Neural cell (in vitro differentiated cells): ENCODE data around the gene PER2. TPM values are rescaled to one million over a fixed set of nuclear protein-coding genes. Genes with fewer than 3 reads are reported as not detected.

Source experiments
- H2AFZ ChIP-seq: fragments of 200-600, 300-800 bp; sonication (generic), shearing (Covaris generic); 2 replicates; pipeline ENCODE4 v1.6.0; 2014; ENCODE audit warnings: low read depth, mild to moderate bottlenecking, antibody characterized with exemption, low read length, moderate library complexity
- H3F3A ChIP-seq: fragments of 200-600 bp; shearing (Covaris generic); 2 replicates; pipeline ENCODE4 v1.6.1; 2016; ENCODE audit warnings: mild to moderate bottlenecking, moderate library complexity, mixed read lengths, antibody characterized with exemption, low read length; ENCODE audit not compliant: insufficient read depth, poor library complexity, severe bottlenecking
- H3K27ac ChIP-seq: fragments of 200-600, 300-800 bp; sonication (generic), shearing (Covaris generic); 2 replicates; pipeline ENCODE4 v1.5.1; 2014; ENCODE audit warnings: mild to moderate bottlenecking, low read length, moderate library complexity
- H3K27me3 ChIP-seq: fragments of 300-800, 200-600 bp; sonication (generic), shearing (Covaris generic); 2 replicates; pipeline ENCODE4 v1.6.0; 2014; ENCODE audit warnings: mild to moderate bottlenecking, low read depth, low read length, moderate library complexity; ENCODE audit not compliant: insufficient read depth
- H3K36me3 ChIP-seq: fragments of 300-800, 200-600 bp; sonication (generic), shearing (Covaris generic); 2 replicates; pipeline ENCODE4 v1.5.1; 2014; ENCODE audit warnings: mild to moderate bottlenecking, antibody characterized with exemption, low read length, moderate library complexity; ENCODE audit not compliant: insufficient read depth
- H3K4me2 ChIP-seq: fragments of 300-800, 200-600 bp; sonication (generic), shearing (Covaris generic); 2 replicates; pipeline ENCODE4 v1.6.0; 2014; ENCODE audit warnings: mild to moderate bottlenecking, low read length
- H3K4me3 ChIP-seq: fragments of 300-800, 200-600 bp; sonication (generic), shearing (Covaris generic); 2 replicates; pipeline ENCODE4 v1.5.1; 2014; ENCODE audit warnings: mild to moderate bottlenecking, low read length, moderate library complexity
- H3K79me2 ChIP-seq: fragments of 200-600 bp; shearing (Covaris generic); replicated peaks from 2 replicates; pipeline ENCODE4 v1.6.0; 2014; ENCODE audit warnings: mild to moderate bottlenecking, low read length, moderate library complexity; ENCODE audit not compliant: insufficient read depth
- H3K9ac ChIP-seq: fragments of 300-800, 200-600 bp; sonication (generic), shearing (Covaris generic); 2 replicates; pipeline ENCODE4 v1.6.1; 2016; ENCODE audit warnings: mild to moderate bottlenecking, low read length, mixed read lengths
- H3K9me2 ChIP-seq: fragments of 200-600 bp; shearing (Covaris generic); 2 replicates; pipeline ENCODE4 v1.6.1; 2016; ENCODE audit warnings: mild to moderate bottlenecking, low read length, mixed read lengths; ENCODE audit not compliant: insufficient read depth
- H3K9me3 ChIP-seq: fragments of 200-600, 300-800 bp; sonication (generic), shearing (Covaris generic); 2 replicates; pipeline ENCODE4 v1.6.1; 2016; ENCODE audit warnings: mild to moderate bottlenecking, mixed run types, low read length, moderate library complexity, mixed read lengths
- H4K20me1 ChIP-seq: fragments of 200-600 bp; shearing (Covaris generic); 2 replicates; pipeline ENCODE4 v1.6.1; 2016; ENCODE audit warnings: mild to moderate bottlenecking, mixed run types; ENCODE audit not compliant: insufficient read depth
- CTCF ChIP-seq: fragments of 450-650 bp; IDR thresholded peaks from 2 replicates; pipeline ENCODE4 v1.5.1; 2014; ENCODE audit warnings: antibody characterized with exemption, mild to moderate bottlenecking, moderate library complexity; ENCODE audit not compliant: poor library complexity, severe bottlenecking
- EP300 ChIP-seq: fragments of 450-650 bp; conservative IDR thresholded peaks from 2 replicates; pipeline ENCODE4 v1.6.1; 2014; ENCODE audit warnings: antibody characterized with exemption, mild to moderate bottlenecking, moderate library complexity; ENCODE audit not compliant: poor library complexity, severe bottlenecking
- EZH2 ChIP-seq: fragments of 200-600, 300-800 bp; shearing (Covaris generic), sonication (generic); IDR thresholded peaks from 2 replicates; pipeline ENCODE4 v1.6.1; 2014; ENCODE audit warnings: antibody characterized with exemption, low read length, borderline replicate concordance, mild to moderate bottlenecking; ENCODE audit not compliant: insufficient read depth, poor library complexity, severe bottlenecking
- MXI1 ChIP-seq: fragments of 450-650 bp; conservative IDR thresholded peaks from 2 replicates; pipeline ENCODE4 v1.6.1; 2014; ENCODE audit warnings: antibody characterized with exemption, mild to moderate bottlenecking; ENCODE audit not compliant: poor library complexity, severe bottlenecking
- POLR2AphosphoS5 ChIP-seq: IDR thresholded peaks from 2 replicates; pipeline ENCODE4 v1.6.1; 2012
- RAD21 ChIP-seq: fragments of 450-650 bp; conservative IDR thresholded peaks from 2 replicates; pipeline ENCODE4 v1.6.1; 2014; ENCODE audit warnings: antibody characterized with exemption, mild to moderate bottlenecking, moderate library complexity
- REST ChIP-seq: IDR thresholded peaks from 2 replicates; pipeline ENCODE4 v1.6.1; 2012; ENCODE audit warnings: borderline replicate concordance
- SMC3 ChIP-seq: fragments of 450-650 bp; conservative IDR thresholded peaks from 2 replicates; pipeline ENCODE4 v1.6.1; 2014; ENCODE audit warnings: antibody characterized with exemption, mild to moderate bottlenecking, moderate library complexity; ENCODE audit not compliant: poor library complexity
- TAF1 ChIP-seq: IDR thresholded peaks from 2 replicates; pipeline ENCODE4 v1.6.1; 2012; ENCODE audit warnings: low read depth
- polyA plus RNA-seq: library from polyadenylated mRNA; depleted of rRNA; stranded (reverse); fragments of >200 nt; gene quantifications from 2 replicates; pipeline ENCODE4 v1.2.3, GENCODE V29; 2014

The PER2 gene
- polyA plus RNA-seq, 1 donor from 2014 or later = 3.2 TPM

- no peak overlapping the region for H2AFZ ChIP-seq
- H3K36me3 ChIP-seq = peaks cover 15% of the 10 kb centered on the region
- no peak for TF ChIP-seq POLR2AphosphoS5
- no peak for TF ChIP-seq EP300
- TF ChIP-seq MXI1 = no peak
- TF ChIP-seq SMC3 = no peak
- TF ChIP-seq TAF1 = no peak
- TF ChIP-seq CTCF = no peak
- TF ChIP-seq REST = no peak
- no peak for TF ChIP-seq EZH2
- no peak for TF ChIP-seq RAD21
Measured at GRCh38 chr2:238330391-238330790, 42.0 kb upstream of the PER2 start.

GRCh38 chr2:238327751-238328150 lies 39.3 kb upstream of the PER2 start:
- no peak overlapping the region for H3K27ac ChIP-seq
- no peaks in the 10 kb centered on the region for H4K20me1 ChIP-seq
- no peaks in the 10 kb centered on the region for H3K9me2 ChIP-seq
- H3F3A ChIP-seq = no peaks in the 10 kb centered on the region
- no peak overlapping the region for H3K9ac ChIP-seq
- no peak for TF ChIP-seq EZH2
- TF ChIP-seq RAD21 = no peak
- no peak for TF ChIP-seq EP300
- no peak for TF ChIP-seq TAF1
- no peak for TF ChIP-seq CTCF
- no peak for TF ChIP-seq POLR2AphosphoS5
- TF ChIP-seq SMC3 = no peak
- TF ChIP-seq MXI1 = no peak
- no peak for TF ChIP-seq REST
- H3K9me3 ChIP-seq = no peaks in the 10 kb centered on the region
- H3K79me2 ChIP-seq = peaks cover 3% of the 10 kb centered on the region
- no peak overlapping the region for H3K4me2 ChIP-seq
- peaks cover 21% of the 10 kb centered on the region for H3K36me3 ChIP-seq
- H2AFZ ChIP-seq = no peak overlapping the region
- no peak overlapping the region for H3K4me3 ChIP-seq
- no peaks in the 10 kb centered on the region for H3K27me3 ChIP-seq

More at GRCh38 chr2:238330391-238330790, 42.0 kb upstream of the PER2 start:
- Histone ChIP-seq H3K9me3 (no peaks in the 10 kb centered on the region), H3K27ac (no peak overlapping the region), H3F3A (no peaks in the 10 kb centered on the region), H3K79me2 (peaks cover 3% of the 10 kb centered on the region), H3K9ac (no peak overlapping the region), H3K27me3 (no peaks in the 10 kb centered on the region), H4K20me1 (no peaks in the 10 kb centered on the region), H3K4me2 (no peak overlapping the region), H3K9me2 (no peaks in the 10 kb centered on the region), H3K4me3 (no peak overlapping the region)
